IMR-90 (cell line): ENCODE data around the gene TOMM40.

Experiments
- BHLHE40 ChIP-seq: fragments of 150-350 bp; IDR thresholded peaks from 2 replicates; pipeline ENCODE4 v1.6.1; 2016; ENCODE audit warnings: mild to moderate bottlenecking, low read depth, low read length
- CEBPB ChIP-seq: IDR thresholded peaks from 2 replicates; pipeline ENCODE4 v1.6.1; 2012; ENCODE audit warnings: low read depth, low read length, improper control_type of control experiment
- ELK1 ChIP-seq: fragments of 150-350 bp; IDR thresholded peaks from 2 replicates; pipeline ENCODE4 v1.6.1; 2016; ENCODE audit warnings: low read depth, mild to moderate bottlenecking, low read length, moderate library complexity, borderline replicate concordance
- FOS ChIP-seq: fragments of 150-350 bp; IDR thresholded peaks from 2 replicates; pipeline ENCODE4 v1.6.1; 2016; ENCODE audit warnings: low read depth, low read length
- MAFK ChIP-seq: IDR thresholded peaks from 2 replicates; pipeline ENCODE4 v1.6.1; 2012; ENCODE audit warnings: low read depth, low read length, improper control_type of control experiment
- MAZ ChIP-seq: IDR thresholded peaks from 2 replicates; pipeline ENCODE4 v1.6.1; 2012; ENCODE audit warnings: low read depth, mild to moderate bottlenecking, low read length, improper control_type of control experiment, moderate library complexity, borderline replicate concordance
- MXI1 ChIP-seq: IDR thresholded peaks from 2 replicates; pipeline ENCODE4 v1.6.1; 2012; ENCODE audit warnings: low read depth, mild to moderate bottlenecking, low read length, moderate library complexity, borderline replicate concordance
- POLR2A ChIP-seq: IDR thresholded peaks from 2 replicates; pipeline ENCODE4 v1.6.1; 2012; ENCODE audit warnings: mild to moderate bottlenecking, low read depth, low read length
- RAD21 ChIP-seq: IDR thresholded peaks from 2 replicates; pipeline ENCODE4 v1.6.1; 2012; ENCODE audit warnings: low read length, improper control_type of control experiment
- RCOR1 ChIP-seq: IDR thresholded peaks from 2 replicates; pipeline ENCODE4 v1.6.1; 2012; ENCODE audit warnings: mild to moderate bottlenecking, low read length, improper control_type of control experiment; ENCODE audit not compliant: insufficient replicate concordance
- RFX5 ChIP-seq: IDR thresholded peaks from 2 replicates; pipeline ENCODE4 v1.8.0; 2012; ENCODE audit warnings: low read depth, mild to moderate bottlenecking, low read length, moderate library complexity
- SMC3 ChIP-seq: fragments of 150-350 bp; IDR thresholded peaks from 2 replicates; pipeline ENCODE4 v1.6.1; 2016; ENCODE audit warnings: low read depth, mild to moderate bottlenecking, antibody characterized with exemption, low read length, moderate library complexity
- TF ChIP-seq, protein P1 (sequence below): fragments of 150-350 bp; IDR thresholded peaks from 2 replicates; pipeline ENCODE4 v1.6.1; 2017; ENCODE audit warnings: mild to moderate bottlenecking, antibody characterized with exemption, low read length, low read depth
- TF ChIP-seq, protein P2 (sequence below): conservative IDR thresholded peaks from 2 replicates; pipeline ENCODE4 v1.5.1; 2012; ENCODE audit warnings: mild to moderate bottlenecking, low read depth, low read length, improper control_type of control experiment

GRCh38 chr19:44863990-44864389 lies 27.1 kb upstream of the TOMM40 start:
- TF ChIP-seq, protein P1, sequence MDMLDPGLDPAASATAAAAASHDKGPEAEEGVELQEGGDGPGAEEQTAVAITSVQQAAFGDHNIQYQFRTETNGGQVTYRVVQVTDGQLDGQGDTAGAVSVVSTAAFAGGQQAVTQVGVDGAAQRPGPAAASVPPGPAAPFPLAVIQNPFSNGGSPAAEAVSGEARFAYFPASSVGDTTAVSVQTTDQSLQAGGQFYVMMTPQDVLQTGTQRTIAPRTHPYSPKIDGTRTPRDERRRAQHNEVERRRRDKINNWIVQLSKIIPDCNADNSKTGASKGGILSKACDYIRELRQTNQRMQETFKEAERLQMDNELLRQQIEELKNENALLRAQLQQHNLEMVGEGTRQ = no peak
- TF ChIP-seq MXI1 = no peak
- TF ChIP-seq, protein P2, sequence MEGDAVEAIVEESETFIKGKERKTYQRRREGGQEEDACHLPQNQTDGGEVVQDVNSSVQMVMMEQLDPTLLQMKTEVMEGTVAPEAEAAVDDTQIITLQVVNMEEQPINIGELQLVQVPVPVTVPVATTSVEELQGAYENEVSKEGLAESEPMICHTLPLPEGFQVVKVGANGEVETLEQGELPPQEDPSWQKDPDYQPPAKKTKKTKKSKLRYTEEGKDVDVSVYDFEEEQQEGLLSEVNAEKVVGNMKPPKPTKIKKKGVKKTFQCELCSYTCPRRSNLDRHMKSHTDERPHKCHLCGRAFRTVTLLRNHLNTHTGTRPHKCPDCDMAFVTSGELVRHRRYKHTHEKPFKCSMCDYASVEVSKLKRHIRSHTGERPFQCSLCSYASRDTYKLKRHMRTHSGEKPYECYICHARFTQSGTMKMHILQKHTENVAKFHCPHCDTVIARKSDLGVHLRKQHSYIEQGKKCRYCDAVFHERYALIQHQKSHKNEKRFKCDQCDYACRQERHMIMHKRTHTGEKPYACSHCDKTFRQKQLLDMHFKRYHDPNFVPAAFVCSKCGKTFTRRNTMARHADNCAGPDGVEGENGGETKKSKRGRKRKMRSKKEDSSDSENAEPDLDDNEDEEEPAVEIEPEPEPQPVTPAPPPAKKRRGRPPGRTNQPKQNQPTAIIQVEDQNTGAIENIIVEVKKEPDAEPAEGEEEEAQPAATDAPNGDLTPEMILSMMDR = no peak
- TF ChIP-seq POLR2A = no peak
- no peak for TF ChIP-seq BHLHE40
- no peak for TF ChIP-seq CEBPB
- TF ChIP-seq SMC3 = no peak
- TF ChIP-seq RCOR1 = no peak
- no peak for TF ChIP-seq RAD21
- no peak for TF ChIP-seq FOS
- TF ChIP-seq MAFK = no peak
- no peak for TF ChIP-seq MAZ
- TF ChIP-seq ELK1 = no peak
- TF ChIP-seq RFX5 = no peak
